WTC11 (cell line): Measurements from ENCODE around the gene CEP70. TPM values are rescaled to one million over a fixed set of nuclear protein-coding genes. Genes with fewer than 3 reads are reported as not detected.

ENCODE experiments used
- ATAC-seq: fragments of 200-7000 bp; cut with Tn5 transposase; 2 replicates; pipeline ENCODE4 v1.10.0; 2021; ENCODE audit warnings: mild to moderate bottlenecking, moderate library complexity
- CTCF ChIA-PET: fragments of 300-600 bp; sonication (Branson Sonifier 250); formaldehyde crosslinking; loops from one replicate; lab custom pipeline; 2021; ENCODE audit warnings: antibody characterized with exemption; lab: Charles Lee
- POLR2A ChIA-PET: fragments of 350-600 bp; sonication (Branson Sonifier 250); formaldehyde crosslinking; loops from one replicate; lab custom pipeline; 2021; ENCODE audit warnings: antibody characterized with exemption; lab: Charles Lee
- DNase-seq: peaks from one replicate; pipeline ENCODE4 v3.0.0; 2021; ENCODE audit warnings: low spot score
- H3K27ac Mint-ChIP-seq: 2 replicates; pipeline ENCODE4 v1.8.0; 2021; ENCODE audit warnings: mixed read lengths
- H3K27me3 Mint-ChIP-seq: 2 replicates; pipeline ENCODE4 v1.8.0; 2021; ENCODE audit warnings: low read depth, mild to moderate bottlenecking, moderate library complexity, mixed read lengths
- H3K36me3 Mint-ChIP-seq: 2 replicates; pipeline ENCODE4 v1.8.0; 2021; ENCODE audit warnings: mixed read lengths
- H3K4me1 Mint-ChIP-seq: 2 replicates; pipeline ENCODE4 v1.8.0; 2022; ENCODE audit warnings: mixed read lengths
- H3K4me3 Mint-ChIP-seq: 2 replicates; pipeline ENCODE4 v1.8.0; 2021; ENCODE audit warnings: mild to moderate bottlenecking, moderate library complexity, mixed read lengths
- H3K9me3 Mint-ChIP-seq: 2 replicates; pipeline ENCODE4 v1.8.0; 2021; ENCODE audit warnings: mixed read lengths
- ATF6 ChIP-seq: sonication (generic); formaldehyde crosslinking; IDR thresholded peaks from 2 replicates; pipeline ENCODE4 v1.8.1; 2023; ENCODE audit warnings: mild to moderate bottlenecking, missing genetic modification reagents
- CREB1 ChIP-seq: sonication (generic); formaldehyde crosslinking; IDR thresholded peaks from 2 replicates; pipeline ENCODE4 v1.8.0; 2023; ENCODE audit warnings: mild to moderate bottlenecking, missing genetic modification reagents
- ELF4 ChIP-seq: sonication (generic); formaldehyde crosslinking; IDR thresholded peaks from 2 replicates; pipeline ENCODE4 v1.8.1; 2022; ENCODE audit warnings: low read depth, mild to moderate bottlenecking, moderate library complexity, missing genetic modification reagents
- EMX1 ChIP-seq: fragments of 250-450 bp; sonication (Bioruptor Pico); IDR thresholded peaks from 2 replicates; pipeline ENCODE4 v1.8.0; 2021; ENCODE audit warnings: mild to moderate bottlenecking
- FOXP1 ChIP-seq: sonication (generic); formaldehyde crosslinking; IDR thresholded peaks from 2 replicates; pipeline ENCODE4 v1.8.0; 2022; ENCODE audit warnings: missing genetic modification reagents, mild to moderate bottlenecking, moderate library complexity, borderline replicate concordance
- JUN ChIP-seq: sonication (generic); formaldehyde crosslinking; IDR thresholded peaks from 2 replicates; pipeline ENCODE4 v1.8.0; 2023; ENCODE audit warnings: mild to moderate bottlenecking, missing genetic modification reagents
- ZNF121 ChIP-seq: sonication (generic); formaldehyde crosslinking; IDR thresholded peaks from 2 replicates; pipeline ENCODE4 v1.8.0; 2023; ENCODE audit warnings: missing genetic modification reagents
- ZNF232 ChIP-seq: sonication (generic); formaldehyde crosslinking; IDR thresholded peaks from 2 replicates; pipeline ENCODE4 v1.8.0; 2022; ENCODE audit warnings: mild to moderate bottlenecking, missing genetic modification reagents
- ZNF281 ChIP-seq: sonication (generic); formaldehyde crosslinking; IDR thresholded peaks from 2 replicates; pipeline ENCODE4 v1.8.0; 2023; ENCODE audit warnings: mild to moderate bottlenecking, missing genetic modification reagents
- ZNF423 ChIP-seq: fragments of 250-450 bp; sonication (Bioruptor Pico); IDR thresholded peaks from 2 replicates; pipeline ENCODE4 v2.1.2; 2022; ENCODE audit warnings: mild to moderate bottlenecking, moderate library complexity
- total RNA-seq: library from RNA; stranded (reverse); gene quantifications from 3 replicates; pipeline ENCODE4 v1.2.3, GENCODE V29; 2021
- TF ChIP-seq, protein P1 (sequence below): sonication (generic); formaldehyde crosslinking; conservative IDR thresholded peaks from 2 replicates; pipeline ENCODE4 v1.8.1; 2022; ENCODE audit warnings: mild to moderate bottlenecking, missing genetic modification reagents
- TF ChIP-seq, protein P2 (sequence below): sonication (generic); formaldehyde crosslinking; IDR thresholded peaks from 2 replicates; pipeline ENCODE4 v1.8.1; 2023; ENCODE audit warnings: mild to moderate bottlenecking, moderate library complexity, missing genetic modification reagents

Gene CEP70
- total RNA-seq, 1 experiment from 2014 or later: 27.2 TPM

- CTCF ChIA-PET: interaction anchor here (1.2 to 1.8 kb wide), 3 partner anchors 112 to 332 kb away, joined by 4 to 7 read pairs (median 6); no protein-coding TSS in a partner anchor
- TF ChIP-seq, protein P1, sequence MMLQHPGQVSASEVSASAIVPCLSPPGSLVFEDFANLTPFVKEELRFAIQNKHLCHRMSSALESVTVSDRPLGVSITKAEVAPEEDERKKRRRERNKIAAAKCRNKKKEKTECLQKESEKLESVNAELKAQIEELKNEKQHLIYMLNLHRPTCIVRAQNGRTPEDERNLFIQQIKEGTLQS (CRISPR knock-in tag): no peak
- TF ChIP-seq CREB1 (CRISPR knock-in tag): no peak
- no peak for TF ChIP-seq ELF4 (CRISPR knock-in tag)
- no peak for TF ChIP-seq ATF6 (CRISPR knock-in tag)
- TF ChIP-seq, protein P2, sequence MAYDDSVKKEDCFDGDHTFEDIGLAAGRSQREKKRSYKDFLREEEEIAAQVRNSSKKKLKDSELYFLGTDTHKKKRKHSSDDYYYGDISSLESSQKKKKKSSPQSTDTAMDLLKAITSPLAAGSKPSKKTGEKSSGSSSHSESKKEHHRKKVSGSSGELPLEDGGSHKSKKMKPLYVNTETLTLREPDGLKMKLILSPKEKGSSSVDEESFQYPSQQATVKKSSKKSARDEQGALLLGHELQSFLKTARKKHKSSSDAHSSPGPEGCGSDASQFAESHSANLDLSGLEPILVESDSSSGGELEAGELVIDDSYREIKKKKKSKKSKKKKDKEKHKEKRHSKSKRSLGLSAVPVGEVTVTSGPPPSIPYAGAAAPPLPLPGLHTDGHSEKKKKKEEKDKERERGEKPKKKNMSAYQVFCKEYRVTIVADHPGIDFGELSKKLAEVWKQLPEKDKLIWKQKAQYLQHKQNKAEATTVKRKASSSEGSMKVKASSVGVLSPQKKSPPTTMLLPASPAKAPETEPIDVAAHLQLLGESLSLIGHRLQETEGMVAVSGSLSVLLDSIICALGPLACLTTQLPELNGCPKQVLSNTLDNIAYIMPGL (CRISPR knock-in tag): no peak
- no peak overlapping the region for H3K27ac Mint-ChIP-seq
These were observed 2.7 kb downstream of the CEP70 start for GRCh38 chr3:138591392-138591791.

GRCh38 chr3:138588445-138588844, 5.6 kb downstream of the CEP70 start:
- no peak overlapping the region for H3K27ac Mint-ChIP-seq
- H3K4me1 Mint-ChIP-seq: 0 out of 2 replicates have a peak, but pooled peaks cover 3% of the 10 kb centered on the region
- H3K36me3 Mint-ChIP-seq: peaks cover 2% of the 10 kb centered on the region
- DNase-seq (no peak), ATAC-seq (no peak)
- ChIA-PET POLR2A (no interaction called here), CTCF (no interaction called here)
- H3K27me3 Mint-ChIP-seq: no peaks in the 10 kb centered on the region
- H3K4me3 Mint-ChIP-seq: no peak overlapping the region
- TF ChIP-seq FOXP1 (CRISPR knock-in tag): no peak
- H3K9me3 Mint-ChIP-seq: peaks cover 4% of the 10 kb centered on the region

More at GRCh38 chr3:138591392-138591791, 2.7 kb downstream of the CEP70 start:
- no peak for DNase-seq
- H3K9me3 Mint-ChIP-seq: peaks cover 1% of the 10 kb centered on the region
- H3K4me3 Mint-ChIP-seq: no peak overlapping the region
- peaks cover 1% of the 10 kb centered on the region for H3K36me3 Mint-ChIP-seq
- H3K27me3 Mint-ChIP-seq: no peaks in the 10 kb centered on the region
- POLR2A ChIA-PET: interaction anchor here (0.7 kb wide), 1 partner anchor 347 kb away, joined by 3 read pairs; no protein-coding TSS in a partner anchor
- H3K4me1 Mint-ChIP-seq: peaks cover 11% of the 10 kb centered on the region
- ATAC-seq: no peak

DNA sequence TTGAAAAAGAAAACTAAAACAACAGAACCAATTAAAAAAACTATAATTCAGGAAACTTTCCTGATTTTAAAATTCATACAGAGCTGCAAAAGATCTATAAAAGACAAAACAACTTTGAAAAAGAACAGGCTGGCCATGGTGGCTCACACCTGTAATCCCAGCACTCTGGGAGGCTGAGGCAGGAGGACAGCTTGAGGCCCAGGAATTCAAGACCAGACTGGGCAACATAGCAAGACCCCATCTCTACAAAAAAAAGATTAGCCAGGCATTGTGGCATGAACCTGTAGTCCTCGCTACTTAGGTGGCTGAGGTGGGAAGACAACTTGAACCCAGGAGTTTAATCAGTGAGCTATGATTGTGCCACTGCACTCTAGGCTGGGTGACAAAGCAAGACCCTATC, 6.7 kb downstream of the CEP70 start:
- Mint-ChIP-seq H3K9me3 (peaks cover 4% of the 10 kb centered on the region), H3K4me3 (no peak overlapping the region)
- CTCF ChIA-PET: interaction anchor here (0.8 to 1.3 kb wide), 2 partner anchors 108 to 170 kb away, joined by 5 read pairs; no protein-coding TSS in a partner anchor

More for the DNA sequence above, 6.7 kb downstream of the CEP70 start:
- POLR2A ChIA-PET: interaction anchor here (0.7 kb wide), 1 partner anchor 180 kb away, joined by 3 read pairs; no protein-coding TSS in a partner anchor
- Mint-ChIP-seq H3K4me1 (no peaks in the 10 kb centered on the region), H3K36me3 (peaks cover 2% of the 10 kb centered on the region), H3K27ac (no peak overlapping the region), H3K27me3 (no peaks in the 10 kb centered on the region)
- DNase-seq (no peak), ATAC-seq (no peak)
- TF ChIP-seq ZNF281 (CRISPR knock-in tag) (no peak), ZNF232 (CRISPR knock-in tag) (no peak), ZNF121 (peak; percentile 59; the same call in 1 of the 2 replicates), ZNF423 (no peak), ELF4 (CRISPR knock-in tag) (no peak), EMX1 (no peak), JUN (CRISPR knock-in tag) (no peak)
